ENCODE results near the gene EXOC6. TPM values are rescaled to one million over a fixed set of nuclear protein-coding genes. Genes with fewer than 3 reads are reported as not detected.
"Not testable (repeated sequence)": the region's sequence is repeated elsewhere in the genome, so short reads cannot be mapped to it uniquely, and the experiment has no call there.

The EXOC6 gene
- total and polyA plus RNA-seq, 8 donors, result 17.5 to 24.0 (median 19.8) TPM

DNA sequence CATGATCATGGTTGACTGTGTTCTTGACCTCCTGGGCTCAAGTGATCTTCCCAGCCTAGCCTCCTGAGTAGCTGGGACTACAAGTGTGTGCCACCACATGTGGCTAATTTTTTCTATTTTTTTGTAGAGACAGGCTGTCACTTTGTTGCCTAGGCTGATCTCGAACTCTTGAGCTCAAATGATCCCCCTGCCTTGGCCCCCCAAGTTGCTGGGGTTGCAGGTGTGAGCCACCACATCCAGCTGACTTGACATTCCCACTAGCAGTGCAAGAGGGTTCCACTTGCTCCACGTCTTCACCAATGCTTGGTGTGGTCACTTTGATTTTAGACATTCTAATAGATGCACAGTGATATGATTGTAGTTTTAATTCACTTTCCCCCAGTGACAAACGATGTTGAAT lies 250.5 kb downstream of the EXOC6 start:
- intact Hi-C loops (cut with DNase I), result no loop called here
- Histone ChIP-seq H3K9me3 (peaks cover 0 to 7% of the 10 kb centered on the region in 2 donors), H3K4me3 (no peak overlapping the region), H3K27me3 (no peaks in the 10 kb centered on the region), H3K36me3 (no peaks in the 10 kb centered on the region), H3K4me1 (no peaks in the 10 kb centered on the region), H3K27ac (no peak overlapping the region)
- no peak for ATAC-seq
- DNase-seq, result no peak
- TF ChIP-seq, protein P1, sequence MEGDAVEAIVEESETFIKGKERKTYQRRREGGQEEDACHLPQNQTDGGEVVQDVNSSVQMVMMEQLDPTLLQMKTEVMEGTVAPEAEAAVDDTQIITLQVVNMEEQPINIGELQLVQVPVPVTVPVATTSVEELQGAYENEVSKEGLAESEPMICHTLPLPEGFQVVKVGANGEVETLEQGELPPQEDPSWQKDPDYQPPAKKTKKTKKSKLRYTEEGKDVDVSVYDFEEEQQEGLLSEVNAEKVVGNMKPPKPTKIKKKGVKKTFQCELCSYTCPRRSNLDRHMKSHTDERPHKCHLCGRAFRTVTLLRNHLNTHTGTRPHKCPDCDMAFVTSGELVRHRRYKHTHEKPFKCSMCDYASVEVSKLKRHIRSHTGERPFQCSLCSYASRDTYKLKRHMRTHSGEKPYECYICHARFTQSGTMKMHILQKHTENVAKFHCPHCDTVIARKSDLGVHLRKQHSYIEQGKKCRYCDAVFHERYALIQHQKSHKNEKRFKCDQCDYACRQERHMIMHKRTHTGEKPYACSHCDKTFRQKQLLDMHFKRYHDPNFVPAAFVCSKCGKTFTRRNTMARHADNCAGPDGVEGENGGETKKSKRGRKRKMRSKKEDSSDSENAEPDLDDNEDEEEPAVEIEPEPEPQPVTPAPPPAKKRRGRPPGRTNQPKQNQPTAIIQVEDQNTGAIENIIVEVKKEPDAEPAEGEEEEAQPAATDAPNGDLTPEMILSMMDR (IDR thresholded peaks at IDR 0.05), result no peak

DNA sequence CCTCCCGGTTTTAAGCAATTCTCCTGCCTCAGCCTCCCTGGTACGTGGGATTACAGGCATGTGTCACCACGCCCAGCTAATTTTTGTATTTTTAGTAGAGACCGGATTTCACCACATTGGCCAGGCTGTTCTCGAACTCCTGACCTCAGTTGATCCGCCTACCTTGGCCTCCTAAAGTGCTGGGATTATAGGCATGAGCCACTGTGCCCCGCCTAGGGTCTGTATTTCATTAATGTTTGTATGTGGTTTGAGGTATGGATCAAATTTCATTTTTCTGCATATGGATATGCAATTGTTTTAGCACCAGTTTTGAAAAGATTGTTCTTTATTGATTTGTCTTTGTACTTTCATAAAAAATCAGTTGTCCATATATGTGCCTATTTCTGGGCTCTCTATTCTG lies 251.3 kb downstream of the EXOC6 start:
- no peak overlapping the region for H3K4me3 ChIP-seq
- ATAC-seq (no peak), DNase-seq (no peak)
- TF ChIP-seq, protein P1 (IDR thresholded peaks at IDR 0.05), result no peak
- intact Hi-C loops (cut with DNase I), result no loop called here
- H3K36me3 ChIP-seq, result no peaks in the 10 kb centered on the region
- H3K9me3 ChIP-seq, result peaks cover 0 to 8% of the 10 kb centered on the region in 2 donors
- no peaks in the 10 kb centered on the region for H3K4me1 ChIP-seq
- H3K27me3 ChIP-seq, result no peaks in the 10 kb centered on the region
- no peak overlapping the region for H3K27ac ChIP-seq

DNA sequence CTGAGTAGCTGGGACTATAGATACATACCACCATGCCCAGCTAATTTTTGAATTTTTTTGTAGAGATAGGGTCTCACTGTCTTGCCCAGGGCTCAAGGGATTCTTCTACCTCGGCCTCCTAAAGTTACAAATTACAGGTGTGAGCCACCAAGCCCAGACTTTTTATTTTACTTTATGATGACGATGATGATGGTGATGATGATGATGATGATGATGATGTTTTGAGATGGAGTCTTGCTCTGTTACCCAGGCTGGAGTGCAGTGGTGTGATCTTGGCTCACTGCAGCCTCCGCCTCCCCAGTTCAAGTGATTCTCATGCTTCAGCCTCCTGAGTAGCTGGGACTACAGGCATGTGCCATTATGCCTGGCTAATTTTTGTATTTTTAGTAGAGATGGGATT lies 252.8 kb downstream of the EXOC6 start:
- H3K36me3 ChIP-seq; H3K9me3 ChIP-seq; H3K27ac ChIP-seq; H3K27me3 ChIP-seq; H3K4me1 ChIP-seq; DNase-seq; H3K4me3 ChIP-seq; ATAC-seq; intact Hi-C loops (cut with DNase I): not testable (repeated sequence)

DNA sequence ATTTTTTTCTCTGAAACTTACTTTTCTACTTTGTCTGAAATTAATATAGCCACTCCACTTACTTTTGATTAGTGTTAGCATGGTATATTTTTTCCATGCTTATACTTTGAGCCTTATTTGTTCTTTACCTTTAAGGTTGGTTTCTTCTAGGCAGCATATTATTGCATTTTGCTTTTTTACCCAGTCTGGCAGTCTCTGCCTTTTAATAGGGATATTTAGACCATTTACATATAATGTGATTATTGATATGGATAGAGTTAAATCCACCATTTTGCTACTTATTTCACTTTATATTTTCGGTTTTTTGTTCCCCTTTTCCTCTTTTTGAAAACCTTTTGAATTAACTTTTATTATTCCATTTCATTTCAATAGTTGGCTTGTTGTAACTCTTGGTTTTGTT lies 255.6 kb downstream of the EXOC6 start:
- no peak overlapping the region for H3K4me3 ChIP-seq
- H3K36me3 ChIP-seq, result no peaks in the 10 kb centered on the region
- H3K9me3 ChIP-seq, result peaks cover 0 to 8% of the 10 kb centered on the region in 2 donors
- no peak overlapping the region for H3K27ac ChIP-seq
- no peak for DNase-seq
- TF ChIP-seq, protein P1 (IDR thresholded peaks at IDR 0.05), result no peak
- no peak for ATAC-seq
- H3K4me1 ChIP-seq, result no peaks in the 10 kb centered on the region
- intact Hi-C loops (cut with DNase I), result no loop called here
- no peaks in the 10 kb centered on the region for H3K27me3 ChIP-seq

DNA sequence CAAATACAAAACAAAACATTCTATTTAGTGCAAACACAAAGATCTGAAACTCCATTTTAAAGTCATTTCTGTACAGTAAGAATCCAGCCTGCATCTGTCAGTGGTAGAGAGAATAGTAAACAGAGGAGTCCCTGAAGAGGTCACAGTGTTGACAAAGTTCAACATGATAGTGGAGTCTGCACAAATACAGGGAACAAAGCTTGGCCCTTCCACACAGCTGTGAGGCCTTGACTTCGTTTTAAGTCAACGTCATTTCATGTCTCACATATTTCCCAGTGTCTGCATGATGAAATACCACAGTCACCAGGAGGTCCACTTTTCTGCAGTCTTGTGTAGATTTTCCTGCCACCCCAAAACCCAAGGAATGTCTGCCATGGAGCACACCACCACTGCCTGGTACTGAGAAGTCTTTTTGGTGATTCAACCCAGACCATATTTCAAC lies 258.3 kb downstream of the EXOC6 start:
- no peaks in the 10 kb centered on the region for H3K36me3 ChIP-seq
- H3K27ac ChIP-seq, result no peak overlapping the region
- peaks cover 0 to 8% of the 10 kb centered on the region in 2 donors for H3K9me3 ChIP-seq
- no peaks in the 10 kb centered on the region for H3K4me1 ChIP-seq
- no peak for DNase-seq
- no peak overlapping the region for H3K4me3 ChIP-seq
- intact Hi-C loops (cut with DNase I), result no loop called here
- no peaks in the 10 kb centered on the region for H3K27me3 ChIP-seq
- TF ChIP-seq, protein P1 (IDR thresholded peaks at IDR 0.05), result no peak
- ATAC-seq, result no peak

Other genes with a start within 250 kb of the EXOC6 start
- 10 to 100 TPM; 13.7 to 22.8 TPM for gene HHEX, start 158.6 kb upstream of the EXOC6 start, total RNA-seq
- 10 to 100 TPM; 22.1 to 44.1 (median 35.6) TPM for gene HHEX, start 158.6 kb upstream of the EXOC6 start, polyA plus RNA-seq (ENCODE audit: insufficient read length in 6 of 6)
- gene CYP26C1, start 212.3 kb downstream of the EXOC6 start, total RNA-seq, result under 1 TPM; 0.09 to 0.42 TPM
- gene CYP26C1, start 212.3 kb downstream of the EXOC6 start, polyA plus RNA-seq (ENCODE audit: insufficient read length in 6 of 6), result under 1 TPM in 1 of 6 donors, not detected in 5; 0.18 TPM
- gene CYP26A1, start 225.4 kb downstream of the EXOC6 start, total RNA-seq, result under 1 TPM in 1 of 2 donors, not detected in 1; 0.21 TPM
- under 1 TPM in 2 of 6 donors, not detected in 4; 0.14 to 0.31 TPM for gene CYP26A1, start 225.4 kb downstream of the EXOC6 start, polyA plus RNA-seq (ENCODE audit: insufficient read length in 6 of 6)

Measured in left lung (tissue), 10 donors.